ENCODE measurements around the gene CCDC57. TPM values are rescaled to one million over a fixed set of nuclear protein-coding genes. Genes with fewer than 3 reads are reported as not detected.

CCDC57 gene
- total and polyA plus RNA-seq, 2 of the 8 experiments (the other 6 are each of a cell fraction or from before 2014, with no cell fraction given): 8.4 to 12.9 TPM

DNA sequence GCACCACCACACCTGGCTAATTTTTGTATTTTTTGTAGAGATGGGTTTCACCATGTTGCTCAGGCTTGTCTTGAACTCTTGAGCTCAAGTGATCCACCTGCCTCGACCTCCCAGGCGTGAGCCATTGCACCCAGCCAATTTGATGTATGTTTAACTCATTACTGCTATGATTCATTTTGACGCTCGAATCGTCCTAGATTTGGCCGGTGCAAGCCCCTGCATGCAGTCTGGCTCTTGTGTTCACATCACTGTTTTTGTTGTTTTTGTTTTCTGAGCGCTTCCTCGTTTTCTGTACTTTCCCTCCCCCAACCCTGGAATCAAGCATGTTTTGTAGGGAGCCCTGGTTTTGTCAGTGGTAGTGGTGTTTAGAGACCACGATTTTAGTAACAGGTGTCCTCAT lies 139.2 kb downstream of the CCDC57 start:
- H3K79me1 ChIP-seq (ENCODE audit: low read depth, low read length): no peaks in the 10 kb centered on the region
- no peak overlapping the region for H3K27ac ChIP-seq (ENCODE audit: low read depth, low read length)
- DNase-seq (ENCODE audit: low read depth in 1 of 2, low spot score in 2 of 2) (no peak), FAIRE-seq (no peak)
- no peak overlapping the region for H3K18ac ChIP-seq (ENCODE audit: extremely low read depth, low read length)
- no peak overlapping the region for H3K4me2 ChIP-seq (ENCODE audit: insufficient read depth in 1 of 2, low read depth in 2 of 2, low read length in 2 of 2)
- no peaks in the 10 kb centered on the region for H3K4me1 ChIP-seq (replicated peaks in 1 of 4; ENCODE audit: control insufficient read depth in 3 of 4, insufficient read depth in 4 of 4, low read length in 3 of 4)
- peaks cover 0 to 9% (median 1%) of the 10 kb centered on the region in 4 experiments; a peak in 2 of 8 replicates for H3K36me3 ChIP-seq (ENCODE audit: control insufficient read depth in 2 of 4, insufficient read depth in 4 of 4, low read length in 3 of 4)
- no peak overlapping the region for H3K4me3 ChIP-seq (ENCODE audit: extremely low read depth in 1 of 4, insufficient read depth in 2 of 4, low read depth in 3 of 4, low read length in 4 of 4)
- no peaks in the 10 kb centered on the region for H3K79me2 ChIP-seq (ENCODE audit: control insufficient read depth in 1 of 2, insufficient read depth in 2 of 2, low read length in 2 of 2)
- H4K20me1 ChIP-seq (replicated peaks in 1 of 2; ENCODE audit: control insufficient read depth in 1 of 2, insufficient read depth in 2 of 2, low read length in 2 of 2): peaks cover 2 to 3% of the 10 kb centered on the region in 2 experiments
- ChIA-PET CTCF (ENCODE audit: partially characterized antibody) (interaction anchor here (0.7 to 1.0 kb wide), 3 partner anchors 10 to 40 kb away, joined by 3 to 4 read pairs (median 3); no protein-coding TSS in a partner anchor), POLR2A (ENCODE audit: partially characterized antibody) (interaction anchor here (6.5 to 16.2 kb wide), 3 partner anchors 7 to 18 kb away, joined by 48 to 161 read pairs (median 105); partner anchors contain the start of genes DUS1L, GPS1 and RFNG)
- H2BK5ac ChIP-seq (ENCODE audit: low read depth, low read length): no peak overlapping the region
- H4K91ac ChIP-seq (replicated peaks; ENCODE audit: insufficient read length, low read length): no peak overlapping the region
- H4K8ac ChIP-seq (ENCODE audit: extremely low read depth, insufficient read depth, low read length): no peak overlapping the region
- no peak overlapping the region for H3K4ac ChIP-seq (replicated peaks; ENCODE audit: insufficient read length, low read depth, low read length)
- no peaks in the 10 kb centered on the region for H3K9me3 ChIP-seq (ENCODE audit: insufficient read depth in 2 of 2, low read depth in 1 of 2, low read length in 1 of 2)
- 85% methylated on average over 9 of the region's 9 CpGs; no CpG with 5 or more reads in 1 of the 2 experiments for WGBS, 2 experiments (ENCODE audit: extremely low coverage in 1 of 2, insufficient coverage in 1 of 2, insufficient read length in 1 of 2, insufficient replicate concordance in 2 of 2, low coverage in 1 of 2, low lambda C conversion rate in 2 of 2, missing lambda C conversion rate in 1 of 2)
- H4K5ac ChIP-seq (ENCODE audit: insufficient read length, low read depth, low read length): no peak overlapping the region
- no peak overlapping the region for H3K9ac ChIP-seq (replicated peaks in 1 of 4; ENCODE audit: extremely low read depth in 1 of 4, low read depth in 3 of 4, low read length in 3 of 4)
- H2BK120ac ChIP-seq (replicated peaks; ENCODE audit: low read depth, low read length): no peak overlapping the region
- H3K27me3 ChIP-seq (replicated peaks in 1 of 4; ENCODE audit: control insufficient read depth in 3 of 4, extremely low read depth in 1 of 4, insufficient read depth in 3 of 4, low read length in 3 of 4): no peaks in the 10 kb centered on the region; a peak in 1 of 7 replicates
- H2AK5ac ChIP-seq (ENCODE audit: low read depth, low read length): no peak overlapping the region
- no peaks in the 10 kb centered on the region for H3K23me2 ChIP-seq (ENCODE audit: low read depth, low read length)
- H2BK15ac ChIP-seq (ENCODE audit: low read length): no peak overlapping the region
- no peak overlapping the region for H2BK12ac ChIP-seq (ENCODE audit: low read depth, low read length)
- no peak overlapping the region for H2BK20ac ChIP-seq (ENCODE audit: low read length)
- no peak overlapping the region for H3K56ac ChIP-seq (replicated peaks; ENCODE audit: insufficient read length, low read depth, low read length)
- no peak overlapping the region for H3K14ac ChIP-seq (ENCODE audit: insufficient read length)
- H3K23ac ChIP-seq (ENCODE audit: insufficient read length): no peak overlapping the region
- no peak overlapping the region for H2AFZ ChIP-seq (ENCODE audit: low read length)
- no peak for TF ChIP-seq GTF2F1 (IDR thresholded peaks at IDR 0.05; ENCODE audit: borderline replicate concordance, low read depth, low read length)
- TF ChIP-seq GABPA (IDR thresholded peaks at IDR 0.05; ENCODE audit: borderline replicate concordance, insufficient read depth, low read length): no peak
- no peak for TF ChIP-seq TBP (IDR thresholded peaks at IDR 0.05; ENCODE audit: low read depth, low read length)
- TF ChIP-seq ASH2L (IDR thresholded peaks at IDR 0.05; ENCODE audit: low read length): no peak
- no peak for TF ChIP-seq SAP30 (IDR thresholded peaks at IDR 0.05; ENCODE audit: insufficient read depth, insufficient replicate concordance, low read length)
- TF ChIP-seq EZH2 (IDR thresholded peaks at IDR 0.05; ENCODE audit: low read depth, low read length, severe bottlenecking): no peak
- TF ChIP-seq, protein P1, sequence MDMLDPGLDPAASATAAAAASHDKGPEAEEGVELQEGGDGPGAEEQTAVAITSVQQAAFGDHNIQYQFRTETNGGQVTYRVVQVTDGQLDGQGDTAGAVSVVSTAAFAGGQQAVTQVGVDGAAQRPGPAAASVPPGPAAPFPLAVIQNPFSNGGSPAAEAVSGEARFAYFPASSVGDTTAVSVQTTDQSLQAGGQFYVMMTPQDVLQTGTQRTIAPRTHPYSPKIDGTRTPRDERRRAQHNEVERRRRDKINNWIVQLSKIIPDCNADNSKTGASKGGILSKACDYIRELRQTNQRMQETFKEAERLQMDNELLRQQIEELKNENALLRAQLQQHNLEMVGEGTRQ (IDR thresholded peaks at IDR 0.05; ENCODE audit: low read length): no peak
- TF ChIP-seq CHD2 (IDR thresholded peaks at IDR 0.05; ENCODE audit: low read length): no peak
- TF ChIP-seq RBBP5 (IDR thresholded peaks at IDR 0.05; ENCODE audit: borderline replicate concordance, low read depth, low read length): no peak
- TF ChIP-seq CEBPB (IDR thresholded peaks at IDR 0.05; ENCODE audit: low read depth, low read length): no peak
- no peak for TF ChIP-seq NRF1 (IDR thresholded peaks at IDR 0.05; ENCODE audit: low read depth, low read length)
- TF ChIP-seq TAF1 (IDR thresholded peaks at IDR 0.05; ENCODE audit: low read depth, low read length): no peak
